RWPE2 (cell line): ENCODE results near the gene ELFN1.

Experiments used
- ATAC-seq: fragments of 200-7000 bp; cut with Tn5 transposase; 3 replicates; pipeline ENCODE4 v1.9.1; 2021; ENCODE audit warnings: low read depth
- DNase-seq: peaks from one replicate; pipeline ENCODE4 v3.0.0-alpha.2; 2020; ENCODE audit warnings: low spot score
- H3K27ac ChIP-seq: fragments of 450-650 bp; 2 replicates; pipeline ENCODE4 v1.5.1; 2017; ENCODE audit warnings: mild to moderate bottlenecking; ENCODE audit not compliant: poor library complexity, severe bottlenecking
- H3K27me3 ChIP-seq: fragments of 250-450 bp; sonication (Bioruptor Pico); 2 replicates; pipeline ENCODE4 v1.5.1; 2021; ENCODE audit warnings: mild to moderate bottlenecking, moderate library complexity; ENCODE audit not compliant: insufficient read depth, poor library complexity, severe bottlenecking
- H3K36me3 ChIP-seq: fragments of 250-450 bp; sonication (Bioruptor Pico); 2 replicates; pipeline ENCODE4 v1.5.1; 2020; ENCODE audit warnings: low read depth, mild to moderate bottlenecking, moderate library complexity
- H3K4me1 ChIP-seq: fragments of 250-450 bp; sonication (Bioruptor Pico); 2 replicates; pipeline ENCODE4 v1.5.1; 2021; ENCODE audit warnings: mild to moderate bottlenecking, moderate library complexity; ENCODE audit not compliant: insufficient read depth, poor library complexity, severe bottlenecking
- H3K4me3 ChIP-seq: fragments of 250-450 bp; sonication (Bioruptor Pico); 2 replicates; pipeline ENCODE4 v1.5.1; 2021; ENCODE audit warnings: mild to moderate bottlenecking, moderate library complexity; ENCODE audit not compliant: severe bottlenecking
- H3K9me3 ChIP-seq: fragments of 250-450 bp; sonication (Bioruptor Pico); 2 replicates; pipeline ENCODE4 v1.5.1; 2021; ENCODE audit warnings: mild to moderate bottlenecking, moderate library complexity; ENCODE audit not compliant: severe bottlenecking
- TF ChIP-seq, protein P1 (sequence below): fragments of 450-650 bp; IDR thresholded peaks from one replicate; pipeline ENCODE4 v1.5.1; 2017; ENCODE audit warnings: mild to moderate bottlenecking, moderate library complexity; ENCODE audit not compliant: poor library complexity, severe bottlenecking

ELFN1 gene

DNA sequence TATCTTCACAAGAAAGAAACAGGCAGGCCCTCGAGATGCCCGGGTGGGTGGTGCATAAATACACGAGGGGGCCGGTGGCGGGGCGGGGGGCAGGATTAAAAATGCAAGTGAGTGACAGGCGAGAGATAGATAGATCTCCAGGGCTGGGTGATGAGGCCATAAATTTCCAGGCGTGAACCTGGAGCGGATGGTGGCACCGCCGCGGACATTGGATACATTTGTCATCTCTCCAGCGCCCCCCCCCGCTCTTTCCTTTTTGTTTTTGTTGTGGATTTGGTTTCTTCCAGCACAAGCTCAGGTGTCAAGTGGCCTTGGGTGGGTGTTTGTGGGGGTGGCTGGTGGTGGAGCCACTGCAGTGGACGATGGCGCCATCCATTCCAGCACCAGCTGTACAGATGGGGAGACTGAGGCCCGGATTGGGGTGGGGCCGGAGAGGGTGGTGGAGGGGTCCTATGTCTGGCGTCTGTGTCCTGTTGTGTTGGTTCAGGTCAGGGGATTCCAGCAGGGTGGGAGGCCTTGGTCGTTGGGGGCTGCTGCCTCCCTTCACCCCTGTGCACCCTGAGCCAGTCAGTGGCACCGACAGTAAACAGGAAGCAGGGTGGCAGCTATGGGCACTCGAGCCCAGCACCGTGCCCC lies 2.9 kb downstream of the ELFN1 start:
- H3K36me3 ChIP-seq = no peaks in the 10 kb centered on the region
- no peaks in the 10 kb centered on the region for H3K9me3 ChIP-seq
- no peak overlapping the region for H3K27ac ChIP-seq
- no peak overlapping the region for H3K4me3 ChIP-seq
- DNase-seq (peak; percentile 45), ATAC-seq (no peak)
- H3K27me3 ChIP-seq = peaks cover 39% of the 10 kb centered on the region
- H3K4me1 ChIP-seq = no peaks in the 10 kb centered on the region
- TF ChIP-seq, protein P1, sequence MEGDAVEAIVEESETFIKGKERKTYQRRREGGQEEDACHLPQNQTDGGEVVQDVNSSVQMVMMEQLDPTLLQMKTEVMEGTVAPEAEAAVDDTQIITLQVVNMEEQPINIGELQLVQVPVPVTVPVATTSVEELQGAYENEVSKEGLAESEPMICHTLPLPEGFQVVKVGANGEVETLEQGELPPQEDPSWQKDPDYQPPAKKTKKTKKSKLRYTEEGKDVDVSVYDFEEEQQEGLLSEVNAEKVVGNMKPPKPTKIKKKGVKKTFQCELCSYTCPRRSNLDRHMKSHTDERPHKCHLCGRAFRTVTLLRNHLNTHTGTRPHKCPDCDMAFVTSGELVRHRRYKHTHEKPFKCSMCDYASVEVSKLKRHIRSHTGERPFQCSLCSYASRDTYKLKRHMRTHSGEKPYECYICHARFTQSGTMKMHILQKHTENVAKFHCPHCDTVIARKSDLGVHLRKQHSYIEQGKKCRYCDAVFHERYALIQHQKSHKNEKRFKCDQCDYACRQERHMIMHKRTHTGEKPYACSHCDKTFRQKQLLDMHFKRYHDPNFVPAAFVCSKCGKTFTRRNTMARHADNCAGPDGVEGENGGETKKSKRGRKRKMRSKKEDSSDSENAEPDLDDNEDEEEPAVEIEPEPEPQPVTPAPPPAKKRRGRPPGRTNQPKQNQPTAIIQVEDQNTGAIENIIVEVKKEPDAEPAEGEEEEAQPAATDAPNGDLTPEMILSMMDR = no peak

DNA sequence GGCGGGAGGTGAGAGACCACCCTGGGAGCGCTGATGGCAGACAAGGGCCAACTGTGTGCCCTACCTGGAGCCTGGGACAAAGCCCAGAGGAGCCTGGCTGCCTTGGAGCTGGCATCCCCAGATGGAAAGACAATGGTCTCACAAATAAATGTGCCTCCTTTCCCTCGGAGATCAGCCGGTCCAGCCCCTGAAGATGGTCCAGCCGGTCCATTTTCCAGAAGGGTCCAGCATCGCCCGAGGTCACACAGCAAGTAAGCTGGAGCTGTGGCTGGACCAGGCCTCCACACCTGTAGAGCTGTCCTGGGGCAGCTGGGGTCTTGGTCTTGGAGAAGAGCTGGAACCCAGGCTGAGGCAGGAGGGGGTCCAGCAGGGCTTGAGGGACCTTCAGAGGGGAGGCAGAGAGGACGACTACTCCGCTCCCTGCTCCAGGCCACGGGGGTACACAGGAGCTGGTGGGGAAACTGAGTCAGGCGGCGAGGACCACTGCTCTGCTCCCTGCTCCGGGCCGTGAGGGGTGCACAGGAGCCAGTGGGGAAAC lies 3.6 kb downstream of the ELFN1 start:
- H3K27ac ChIP-seq = no peak overlapping the region
- H3K27me3 ChIP-seq = peaks cover 32% of the 10 kb centered on the region
- peak; percentile 42 for DNase-seq
- no peak for ATAC-seq
- no peak overlapping the region for H3K4me3 ChIP-seq
- no peaks in the 10 kb centered on the region for H3K9me3 ChIP-seq
- H3K36me3 ChIP-seq = no peaks in the 10 kb centered on the region
- no peaks in the 10 kb centered on the region for H3K4me1 ChIP-seq
- TF ChIP-seq, protein P1 = no peak

DNA sequence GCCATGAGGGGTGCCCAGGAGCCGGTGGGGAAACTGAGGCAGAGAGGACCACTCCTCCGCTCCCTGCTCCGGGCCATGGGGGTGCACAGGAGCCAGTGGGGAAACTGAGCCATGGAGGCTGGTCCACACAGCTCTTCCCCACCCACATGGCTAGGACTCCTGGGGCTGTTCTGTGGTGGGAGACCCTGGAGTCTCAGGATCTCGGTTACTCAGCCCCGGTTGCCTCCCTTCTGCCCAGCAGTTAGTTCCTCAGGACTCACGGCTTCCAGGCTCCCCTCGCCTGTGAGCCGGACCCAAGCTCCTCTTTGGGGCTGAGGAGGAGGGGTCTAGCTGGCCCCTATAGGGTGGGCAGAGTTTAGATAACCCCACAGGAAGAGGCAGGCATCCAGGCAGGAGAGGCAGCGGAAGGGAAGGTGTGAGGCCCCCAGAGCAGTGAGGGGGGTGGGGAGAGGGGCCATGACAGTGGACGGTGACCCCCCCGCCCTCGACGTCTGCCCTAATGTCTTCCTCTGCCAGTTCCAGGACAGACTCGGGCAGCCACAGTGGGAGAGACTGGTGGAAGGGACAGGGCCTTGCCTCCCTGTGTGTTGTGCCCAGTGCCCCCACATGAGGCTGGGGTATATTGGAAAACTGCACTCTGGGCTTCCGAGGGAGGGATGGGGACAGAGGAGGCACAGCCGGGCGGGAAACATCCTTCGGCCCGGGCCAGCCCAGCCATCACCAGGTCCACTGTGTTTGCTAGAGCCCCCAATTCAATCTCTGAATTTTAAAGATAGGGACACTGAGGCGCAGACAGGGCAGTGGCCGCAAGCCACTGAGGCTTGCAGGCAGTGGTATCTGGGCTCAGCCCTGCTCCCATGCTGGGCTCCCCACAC lies 4.3 kb downstream of the ELFN1 start:
- TF ChIP-seq, protein P1 = no peak
- DNase-seq = peak; percentile 51
- ATAC-seq = no peak
- Histone ChIP-seq H3K4me3 (no peak overlapping the region), H3K27me3 (peaks cover 25% of the 10 kb centered on the region), H3K9me3 (no peaks in the 10 kb centered on the region), H3K27ac (no peak overlapping the region), H3K36me3 (no peaks in the 10 kb centered on the region), H3K4me1 (no peaks in the 10 kb centered on the region)

DNA sequence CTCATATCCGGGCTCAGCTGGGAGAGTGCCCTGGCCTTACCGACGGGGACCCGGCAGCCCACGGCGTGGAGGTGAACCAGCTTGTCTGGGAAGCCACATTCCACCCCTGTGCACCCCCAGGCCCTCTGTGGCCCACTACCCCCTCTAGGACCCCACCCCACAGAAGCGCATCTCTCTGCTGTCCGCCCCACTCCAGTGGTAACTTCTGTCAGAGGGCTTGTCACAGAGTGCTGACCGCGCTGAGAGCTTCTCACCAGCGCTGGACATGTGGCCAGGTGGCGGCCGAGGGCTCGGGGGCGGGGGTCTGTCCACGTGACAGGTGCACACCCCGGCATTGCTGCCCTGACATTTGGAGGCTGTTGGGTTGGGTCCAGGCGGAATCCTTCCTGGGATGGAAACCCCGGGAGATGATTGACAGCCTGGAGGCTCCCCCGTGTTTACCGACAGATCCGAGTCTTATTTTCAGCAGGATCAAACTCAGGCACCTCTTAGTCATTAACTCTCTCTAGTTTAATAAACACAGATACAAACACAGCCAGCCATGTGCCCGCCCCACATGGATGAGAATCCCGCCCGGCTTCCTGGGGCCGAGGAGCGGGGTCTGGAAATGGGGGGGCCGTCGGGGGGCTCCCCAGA lies 5.1 kb downstream of the ELFN1 start:
- Histone ChIP-seq H3K27ac (no peak overlapping the region), H3K4me1 (no peaks in the 10 kb centered on the region), H3K36me3 (no peaks in the 10 kb centered on the region), H3K27me3 (peaks cover 23% of the 10 kb centered on the region), H3K4me3 (no peak overlapping the region), H3K9me3 (no peaks in the 10 kb centered on the region)
- DNase-seq (peak; percentile 37), ATAC-seq (no peak)
- TF ChIP-seq, protein P1 = no peak
